ENCODE measurements around the gene NHEJ1. TPM values are rescaled to one million over a fixed set of nuclear protein-coding genes. Genes with fewer than 3 reads are reported as not detected.

NHEJ1 gene
- polyA plus RNA-seq, 1 of the 3 experiments (the other 2 are of a cell fraction): 16.3 TPM

DNA sequence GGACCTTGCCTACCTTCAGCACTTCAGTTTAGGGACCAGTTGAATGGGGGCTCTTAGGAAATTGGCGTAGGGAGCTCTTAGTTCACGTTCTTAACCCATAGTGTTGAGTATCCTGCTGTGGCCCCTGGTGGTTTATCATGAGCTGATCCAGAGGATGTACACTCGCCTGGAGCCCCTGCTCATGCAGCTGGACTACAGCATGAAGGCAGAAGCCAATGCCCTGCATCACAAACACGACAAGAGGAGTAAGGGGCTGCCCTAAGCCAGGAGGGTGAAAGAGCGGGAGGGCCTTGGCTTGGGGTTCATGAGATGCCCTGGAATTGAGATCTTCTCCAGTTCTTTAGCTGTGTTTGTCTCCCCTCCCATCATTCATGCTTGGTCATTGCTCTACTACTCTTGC is 20.3 kb upstream of the NHEJ1 start (continued):
- TF ChIP-seq, protein P1, sequence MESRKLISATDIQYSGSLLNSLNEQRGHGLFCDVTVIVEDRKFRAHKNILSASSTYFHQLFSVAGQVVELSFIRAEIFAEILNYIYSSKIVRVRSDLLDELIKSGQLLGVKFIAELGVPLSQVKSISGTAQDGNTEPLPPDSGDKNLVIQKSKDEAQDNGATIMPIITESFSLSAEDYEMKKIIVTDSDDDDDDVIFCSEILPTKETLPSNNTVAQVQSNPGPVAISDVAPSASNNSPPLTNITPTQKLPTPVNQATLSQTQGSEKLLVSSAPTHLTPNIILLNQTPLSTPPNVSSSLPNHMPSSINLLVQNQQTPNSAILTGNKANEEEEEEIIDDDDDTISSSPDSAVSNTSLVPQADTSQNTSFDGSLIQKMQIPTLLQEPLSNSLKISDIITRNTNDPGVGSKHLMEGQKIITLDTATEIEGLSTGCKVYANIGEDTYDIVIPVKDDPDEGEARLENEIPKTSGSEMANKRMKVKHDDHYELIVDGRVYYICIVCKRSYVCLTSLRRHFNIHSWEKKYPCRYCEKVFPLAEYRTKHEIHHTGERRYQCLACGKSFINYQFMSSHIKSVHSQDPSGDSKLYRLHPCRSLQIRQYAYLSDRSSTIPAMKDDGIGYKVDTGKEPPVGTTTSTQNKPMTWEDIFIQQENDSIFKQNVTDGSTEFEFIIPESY (IDR thresholded peaks at IDR 0.05; ENCODE audit: borderline replicate concordance, low read depth): no peak
- TF ChIP-seq, protein P2, sequence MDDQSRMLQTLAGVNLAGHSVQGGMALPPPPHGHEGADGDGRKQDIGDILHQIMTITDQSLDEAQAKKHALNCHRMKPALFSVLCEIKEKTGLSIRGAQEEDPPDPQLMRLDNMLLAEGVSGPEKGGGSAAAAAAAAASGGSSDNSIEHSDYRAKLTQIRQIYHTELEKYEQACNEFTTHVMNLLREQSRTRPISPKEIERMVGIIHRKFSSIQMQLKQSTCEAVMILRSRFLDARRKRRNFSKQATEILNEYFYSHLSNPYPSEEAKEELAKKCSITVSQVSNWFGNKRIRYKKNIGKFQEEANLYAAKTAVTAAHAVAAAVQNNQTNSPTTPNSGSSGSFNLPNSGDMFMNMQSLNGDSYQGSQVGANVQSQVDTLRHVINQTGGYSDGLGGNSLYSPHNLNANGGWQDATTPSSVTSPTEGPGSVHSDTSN (IDR thresholded peaks at IDR 0.05): no peak
- TF ChIP-seq NRF1 (IDR thresholded peaks at IDR 0.05; ENCODE audit: low read depth, low read length): no peak
- TF ChIP-seq, protein P3, sequence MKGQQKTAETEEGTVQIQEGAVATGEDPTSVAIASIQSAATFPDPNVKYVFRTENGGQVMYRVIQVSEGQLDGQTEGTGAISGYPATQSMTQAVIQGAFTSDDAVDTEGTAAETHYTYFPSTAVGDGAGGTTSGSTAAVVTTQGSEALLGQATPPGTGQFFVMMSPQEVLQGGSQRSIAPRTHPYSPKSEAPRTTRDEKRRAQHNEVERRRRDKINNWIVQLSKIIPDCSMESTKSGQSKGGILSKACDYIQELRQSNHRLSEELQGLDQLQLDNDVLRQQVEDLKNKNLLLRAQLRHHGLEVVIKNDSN (IDR thresholded peaks at IDR 0.05; ENCODE audit: borderline replicate concordance, low read depth): no peak
- TF ChIP-seq, protein P4, sequence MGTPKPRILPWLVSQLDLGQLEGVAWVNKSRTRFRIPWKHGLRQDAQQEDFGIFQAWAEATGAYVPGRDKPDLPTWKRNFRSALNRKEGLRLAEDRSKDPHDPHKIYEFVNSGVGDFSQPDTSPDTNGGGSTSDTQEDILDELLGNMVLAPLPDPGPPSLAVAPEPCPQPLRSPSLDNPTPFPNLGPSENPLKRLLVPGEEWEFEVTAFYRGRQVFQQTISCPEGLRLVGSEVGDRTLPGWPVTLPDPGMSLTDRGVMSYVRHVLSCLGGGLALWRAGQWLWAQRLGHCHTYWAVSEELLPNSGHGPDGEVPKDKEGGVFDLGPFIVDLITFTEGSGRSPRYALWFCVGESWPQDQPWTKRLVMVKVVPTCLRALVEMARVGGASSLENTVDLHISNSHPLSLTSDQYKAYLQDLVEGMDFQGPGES (IDR thresholded peaks at IDR 0.05; ENCODE audit: low read depth, low read length): no peak

DNA sequence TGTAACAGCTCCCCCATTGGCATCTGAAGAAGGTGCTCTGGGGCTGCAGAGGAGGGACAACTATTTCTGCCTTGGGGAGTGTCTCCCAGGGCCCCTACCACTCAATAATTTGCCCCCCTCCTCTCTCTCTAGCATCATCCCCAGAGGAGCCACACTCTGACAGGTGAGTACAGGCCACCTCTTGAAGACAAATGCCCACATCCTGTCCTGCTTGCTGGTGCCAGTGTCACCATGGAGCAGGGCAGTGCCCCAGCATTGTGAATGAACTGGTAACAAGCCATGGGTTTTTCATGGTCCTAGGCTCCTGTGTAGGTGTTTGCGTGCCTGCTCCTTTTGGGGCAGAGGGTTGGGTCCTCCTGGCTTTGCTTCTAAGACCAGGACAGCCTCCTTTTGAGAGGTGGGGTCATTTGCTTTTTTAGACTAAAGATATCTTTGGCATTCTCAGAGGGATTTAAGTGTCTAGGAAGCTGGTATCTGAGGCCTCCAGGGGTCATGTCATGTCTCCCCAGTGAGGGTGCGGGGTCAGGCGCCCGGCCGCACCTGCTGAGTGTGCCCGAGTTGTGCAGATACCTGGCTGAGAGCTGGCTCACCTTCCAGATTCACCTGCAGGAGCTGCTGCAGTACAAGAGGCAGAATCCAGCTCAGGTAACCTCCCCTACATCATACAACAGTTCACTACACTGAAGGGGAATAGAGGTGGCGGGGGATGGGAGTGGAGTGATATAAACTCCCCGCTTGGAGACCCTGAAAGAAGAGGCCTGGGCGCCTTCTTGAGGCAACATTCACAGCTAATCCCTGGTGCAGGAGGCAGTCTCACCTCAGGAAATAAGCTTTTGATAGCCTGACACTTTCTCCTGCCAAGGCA is 19.2 kb upstream of the NHEJ1 start:
- Histone ChIP-seq H2AFZ (ENCODE audit: low read depth) (no peak overlapping the region), H3K9me2 (no peaks in the 10 kb centered on the region), H3F3A (replicated peaks; ENCODE audit: insufficient read depth) (peaks cover 9% of the 10 kb centered on the region), H3K27ac (ENCODE audit: low read depth in 2 of 2, low read length in 1 of 2) (no peak overlapping the region), H3K9me3 (no peaks in the 10 kb centered on the region), H3K36me3 (replicated peaks in 1 of 2; ENCODE audit: control insufficient read depth in 1 of 2, insufficient read depth in 2 of 2, low read length in 1 of 2) (peaks cover 43 to 52% of the 10 kb centered on the region in 2 experiments), H3K4me1 (ENCODE audit: control insufficient read depth in 1 of 2, insufficient read depth in 2 of 2, low read depth in 1 of 2, low read length in 1 of 2) (peaks cover 0 to 17% of the 10 kb centered on the region in 2 experiments; a peak in 2 of 4 replicates), H3K4me2 (peak overlapping the region; percentile 96), H3K27me3 (ENCODE audit: insufficient read depth) (no peaks in the 10 kb centered on the region), H3K4me3 (ENCODE audit: low read depth in 2 of 2, low read length in 1 of 2) (peak overlapping the region in 1 of 2 experiments; percentile 80; a peak in 2 of 4 replicates), H3K79me2 (ENCODE audit: insufficient read depth) (peaks cover 38% of the 10 kb centered on the region), H4K20me1 (ENCODE audit: insufficient read depth) (peaks cover 10% of the 10 kb centered on the region), H3K9ac (peak overlapping the region; percentile 77; the same call in 1 of the 2 replicates)
- TF ChIP-seq FOXJ3 (CRISPR knock-in tag; IDR thresholded peaks at IDR 0.05) (no peak), MXI1 (IDR thresholded peaks at IDR 0.05; ENCODE audit: low read depth, low read length) (no peak), FOXM1 (IDR thresholded peaks at IDR 0.05; ENCODE audit: low read depth) (no peak), RFX5 (IDR thresholded peaks at IDR 0.05; ENCODE audit: low read length) (no peak), YY1 (IDR thresholded peaks at IDR 0.05; ENCODE audit: low read depth) (no peak), TAF1 (IDR thresholded peaks at IDR 0.05; ENCODE audit: borderline replicate concordance, low read depth, low read length) (no peak)
- TF ChIP-seq, protein P4 (IDR thresholded peaks at IDR 0.05; ENCODE audit: low read depth, low read length): no peak
- ChIA-PET POLR2A (no interaction called here), CTCF (interaction anchor here (0.9 to 3.8 kb wide), 8 partner anchors 9 to 119 kb away, joined by 3 to 12 read pairs (median 3); partner anchors contain the start of gene SLC23A3)
- no peak for DNase-seq
- 93% methylated on average over 4 of the region's 9 CpGs for WGBS (ENCODE audit: low lambda C conversion rate)
